ENCODE measurements around the gene RRP1B.
A peak's percentile ranks its signal among the peaks of the same experiment; 100 is the strongest.
"Not testable (repeated sequence)": the region's sequence is repeated elsewhere in the genome, so short reads cannot be mapped to it uniquely, and the experiment has no call there.

Gene RRP1B

DNA sequence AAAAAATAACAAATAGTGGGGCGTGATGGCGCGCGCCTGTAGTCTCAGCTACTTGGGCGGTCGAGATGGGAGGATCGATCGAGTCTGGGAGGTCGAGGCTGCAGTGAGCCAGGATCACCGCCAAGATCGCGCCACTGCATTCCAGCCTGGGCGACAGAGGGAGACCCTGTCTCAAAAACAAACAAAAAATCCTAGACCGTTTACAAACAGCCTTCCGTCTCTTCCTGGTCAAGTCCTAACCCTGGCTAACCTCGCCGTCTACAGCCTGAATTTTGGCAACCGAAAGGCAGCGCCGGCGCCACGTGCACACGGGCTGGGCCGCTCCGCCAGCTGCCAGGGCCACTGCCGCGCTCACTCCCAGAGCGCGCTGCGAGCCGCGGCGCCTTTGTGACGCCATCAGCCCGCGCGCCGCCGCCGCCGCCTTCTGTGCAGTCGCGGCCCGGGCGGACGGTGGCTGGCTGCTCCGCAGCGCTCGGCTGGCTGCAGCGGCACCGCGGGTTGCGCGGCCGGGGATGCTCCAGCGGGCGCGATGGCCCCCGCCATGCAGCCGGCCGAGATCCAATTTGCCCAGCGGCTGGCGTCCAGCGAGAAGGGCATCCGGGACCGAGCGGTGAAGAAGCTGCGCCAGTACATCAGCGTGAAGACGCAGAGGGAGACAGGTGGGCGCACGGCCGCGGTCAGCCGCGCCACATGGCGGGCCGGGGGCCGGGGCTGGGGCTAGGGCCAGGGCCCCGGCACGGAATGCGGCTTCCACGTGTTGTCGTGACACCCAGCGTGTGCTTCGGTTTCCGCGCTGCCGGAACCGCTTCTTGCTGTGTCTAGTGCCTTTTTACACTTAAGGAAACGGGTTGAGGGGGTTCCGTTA, at the start of gene RRP1B, which contains the start of gene HSF2BP:
RRP1B (plus strand) TSS at position 425 of the 865 bp plus-strand sequence; CDS start at position 530, 105 bp downstream.
HSF2BP (minus strand) TSS at position 353 of the 865 bp plus-strand sequence. CDS start 1,392 bp downstream, outside the sequence.
- peak; percentile 84 for DNase-seq

- peak; percentile 49 for DNase-seq
Observed at GRCh38 chr21:43611598-43612369, 47.6 kb upstream of the RRP1B start.

- no peak for DNase-seq
Observed at GRCh38 chr21:43613755-43614638, 45.4 kb upstream of the RRP1B start.

DNA sequence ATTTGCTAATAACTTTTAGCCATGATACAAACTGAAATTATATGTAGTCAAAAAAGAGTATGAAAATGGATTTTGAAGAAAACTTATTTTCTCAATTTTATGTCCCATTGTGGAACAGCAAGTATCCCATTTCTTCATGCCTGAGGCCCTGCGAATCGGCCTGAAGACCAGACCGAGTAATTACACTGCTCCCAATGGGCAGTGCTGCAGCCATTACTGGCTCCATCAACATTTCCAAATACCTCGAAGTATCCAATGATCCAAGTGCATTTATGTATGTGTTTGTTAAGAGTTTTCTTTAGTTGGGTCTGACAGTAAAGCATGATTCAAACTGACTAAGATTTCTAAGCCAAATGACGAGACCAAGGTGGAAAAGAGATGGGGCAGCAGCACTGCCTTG, 44.5 kb upstream of the RRP1B start:
- DNase-seq, result no peak

GRCh38 chr21:43616861-43617260, 42.5 kb upstream of the RRP1B start:
- DNase-seq, result not testable (repeated sequence)

- DNase-seq, result no peak
Observed at GRCh38 chr21:43618940-43619339, 40.4 kb upstream of the RRP1B start.

DNA sequence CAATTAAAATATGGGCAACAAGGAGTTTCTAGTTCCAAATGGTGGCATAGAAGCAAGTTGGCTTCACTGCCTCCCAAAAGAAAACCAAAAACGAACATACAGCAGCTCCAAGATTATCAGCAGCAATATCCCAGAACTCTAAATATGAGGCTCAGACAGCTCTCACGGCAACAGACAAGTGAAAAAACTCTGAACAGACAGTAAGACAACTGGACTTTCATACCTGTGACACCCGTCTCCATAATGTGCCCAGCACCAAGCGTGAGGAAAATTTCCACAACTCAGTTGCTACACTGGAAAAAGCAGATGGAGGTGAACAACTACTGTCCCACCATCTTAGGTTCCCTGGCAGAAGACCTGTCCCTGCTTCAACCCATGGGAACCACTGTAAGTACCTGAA, 40.0 kb upstream of the RRP1B start:
- DNase-seq, result no peak

DNA sequence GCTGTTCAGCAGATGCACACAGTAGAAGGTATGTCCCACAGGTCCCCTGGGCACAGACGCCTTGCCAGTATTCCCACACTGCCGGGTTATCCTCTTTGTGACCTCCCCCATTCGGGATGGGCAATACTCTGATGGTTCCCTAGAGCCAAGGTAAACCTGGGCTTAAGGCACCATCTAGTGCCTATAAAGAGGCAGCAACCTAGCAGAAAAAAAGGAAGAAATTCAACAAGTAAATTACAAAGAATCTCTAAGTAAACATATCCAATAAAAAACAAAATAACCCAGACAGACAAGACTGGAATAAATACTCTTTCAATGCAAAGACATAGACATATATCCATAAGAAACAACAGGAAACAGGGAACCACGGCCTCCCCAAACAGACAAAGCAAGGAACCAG, 39.5 kb upstream of the RRP1B start:
- DNase-seq, result peak; percentile 17

- DNase-seq, result peak; percentile 59
Observed at GRCh38 chr21:43622796-43623195, 36.6 kb upstream of the RRP1B start.

DNA sequence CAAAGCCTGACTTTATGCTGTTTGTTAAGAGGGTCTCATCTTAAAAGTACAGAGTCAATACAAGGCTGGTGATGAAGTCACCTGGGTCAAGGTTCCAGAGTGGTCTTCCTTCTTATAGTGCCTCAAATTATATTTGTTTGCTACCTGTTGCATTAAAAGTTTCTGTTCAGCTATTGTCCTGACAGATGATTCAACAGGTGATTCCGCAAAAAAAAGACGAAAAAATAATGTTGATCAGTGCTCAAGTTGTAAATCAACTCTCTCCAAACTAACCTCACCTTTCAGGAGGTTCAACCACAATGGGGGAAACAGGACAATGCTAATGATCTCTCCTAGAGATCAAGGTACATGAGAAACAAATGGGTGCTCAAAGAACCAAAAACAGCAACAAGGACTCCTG, 35.8 kb upstream of the RRP1B start:
- no peak for DNase-seq

DNA sequence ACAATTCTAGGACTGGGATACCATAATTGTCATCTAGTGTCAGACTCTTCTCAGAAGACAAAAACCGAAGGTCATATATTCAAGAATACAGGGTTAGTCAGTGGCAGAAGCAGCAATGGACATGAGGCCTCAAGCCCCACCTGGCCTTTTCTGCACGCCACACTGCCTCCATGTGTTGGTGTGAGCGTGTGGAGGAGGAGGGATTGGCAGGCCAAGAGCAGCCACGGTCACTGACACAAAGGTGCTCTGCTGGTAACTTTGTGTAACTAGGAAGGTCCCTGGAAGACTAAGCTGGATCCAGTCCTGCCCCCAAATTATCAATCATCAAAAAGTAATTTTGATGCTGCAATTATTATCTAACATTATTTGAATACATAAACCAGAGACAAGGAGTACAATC, 35.0 kb upstream of the RRP1B start:
- DNase-seq, result no peak

- no peak for DNase-seq
Observed at GRCh38 chr21:43626390-43626789, 33.0 kb upstream of the RRP1B start.

DNA sequence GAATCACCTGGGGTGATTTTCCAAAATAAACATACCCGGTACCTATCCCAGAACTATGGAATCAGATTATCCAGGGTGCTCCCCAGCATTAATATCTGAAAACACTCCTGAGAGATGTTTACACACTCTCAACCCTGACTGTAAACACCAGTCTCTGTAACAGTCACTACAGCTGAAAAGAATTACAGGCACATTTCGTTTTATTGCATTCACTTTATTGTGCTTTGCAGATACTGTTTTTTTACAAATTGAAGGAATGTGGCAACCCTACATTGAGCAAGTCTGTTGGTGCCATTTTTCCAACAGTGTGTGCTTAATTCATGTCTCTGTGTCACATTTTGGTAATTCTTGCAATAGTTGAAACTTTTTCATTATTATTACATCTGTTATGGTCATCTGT, 31.8 kb upstream of the RRP1B start:
- no peak for DNase-seq

- DNase-seq, result no peak
Observed at GRCh38 chr21:43631411-43632107, 27.8 kb upstream of the RRP1B start.

GRCh38 chr21:43632373-43632905, 26.9 kb upstream of the RRP1B start:
- no peak for DNase-seq

- no peak for DNase-seq
Observed at GRCh38 chr21:43634618-43635017, 24.7 kb upstream of the RRP1B start.

GRCh38 chr21:43635436-43635835, 23.9 kb upstream of the RRP1B start:
- no peak for DNase-seq

DNA sequence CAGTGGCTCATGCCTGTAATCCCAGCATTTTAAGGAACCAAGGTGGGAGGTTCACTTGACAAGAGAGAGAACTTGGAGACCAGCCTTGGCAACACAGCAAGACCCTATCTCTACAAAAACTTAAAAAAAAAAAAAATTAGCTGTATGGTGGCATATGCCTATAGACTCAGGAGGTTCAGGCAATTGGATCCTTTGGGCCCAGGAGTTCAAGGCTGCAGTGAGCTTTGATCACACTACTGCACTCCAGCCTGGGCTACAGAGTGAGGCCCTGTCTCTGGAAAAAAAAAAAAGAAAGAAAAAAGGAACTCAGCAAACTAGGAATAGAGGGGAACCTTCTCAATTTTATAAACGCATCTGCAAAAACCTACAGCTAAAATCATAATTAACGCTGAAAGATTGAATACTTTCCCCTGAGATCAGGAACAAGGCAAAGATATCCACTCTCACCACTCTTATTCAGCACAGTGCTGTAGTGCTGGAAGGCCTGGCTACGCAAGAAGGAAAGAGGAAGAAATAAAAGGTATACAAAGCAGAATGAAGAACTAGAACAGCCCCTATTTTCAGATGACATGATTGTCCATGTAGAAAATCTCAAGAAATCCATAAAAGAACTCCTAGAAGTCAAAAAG, 21.7 kb upstream of the RRP1B start:
- no peak for DNase-seq

DNA sequence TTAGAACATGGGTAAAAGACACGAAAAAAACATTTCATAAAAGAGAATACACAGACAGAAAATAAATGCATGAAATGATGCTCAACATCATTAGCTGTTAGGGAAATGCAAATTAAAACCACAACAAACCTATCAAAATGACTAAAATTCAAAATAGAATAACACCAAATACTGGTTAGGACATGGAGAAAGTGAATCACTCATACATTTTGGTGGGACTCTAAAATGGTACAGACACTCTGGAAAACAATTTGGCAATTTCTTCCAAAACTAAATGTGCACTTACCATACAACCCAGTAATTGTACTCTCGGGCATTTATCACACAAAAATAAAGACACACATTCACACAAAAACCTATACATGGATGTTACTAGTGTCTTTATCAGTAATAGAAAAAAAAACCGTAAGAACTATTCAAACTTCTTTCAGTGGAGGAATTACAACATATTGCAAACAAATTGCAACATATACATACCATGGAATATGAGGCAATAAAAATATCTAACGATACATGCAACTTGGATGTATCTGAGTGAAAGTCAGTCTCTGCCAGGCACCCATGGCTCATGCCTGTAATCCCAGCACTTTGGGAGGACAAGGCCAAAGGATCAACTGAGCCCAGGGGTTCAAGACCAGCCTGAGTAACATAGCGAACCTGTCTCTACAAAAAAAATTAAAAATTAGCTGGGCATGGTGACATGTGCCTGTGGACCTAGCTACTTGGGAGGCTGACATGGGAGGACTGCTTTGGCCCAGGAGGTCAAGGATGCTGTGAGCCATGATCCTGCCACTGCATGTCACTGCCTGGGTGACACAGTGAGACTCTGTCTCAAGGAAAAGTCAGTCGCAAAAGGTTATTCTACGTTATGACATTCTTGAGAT, 19.6 kb upstream of the RRP1B start:
- no peak for DNase-seq

DNA sequence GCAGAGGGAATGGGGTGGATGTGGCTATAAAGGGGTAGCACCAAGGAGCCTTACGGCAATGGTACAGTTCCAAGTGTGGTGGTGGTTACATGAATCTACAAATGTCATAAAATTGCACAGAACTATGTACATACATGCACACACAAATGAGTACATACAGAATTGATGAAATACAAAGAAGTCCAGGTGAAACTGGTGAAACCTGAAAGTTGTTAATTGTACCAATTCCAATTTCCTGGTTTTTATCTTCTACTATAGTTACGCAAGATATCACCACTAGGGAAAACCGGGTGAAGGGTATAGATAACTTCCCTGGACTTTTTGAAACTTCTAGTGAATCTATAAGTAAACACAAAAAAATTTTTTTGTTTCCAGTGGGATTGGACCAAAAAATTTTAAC, 19.0 kb upstream of the RRP1B start:
- no peak for DNase-seq

All from NCI-H2171 treated with DMSO at 0.1 percent for 48 hours (cell line).